Kidney capillary endothelial cell (primary cell): Measurements from ENCODE around the gene MGMT.

Source experiments
- DNase-seq: peaks from one replicate; pipeline ENCODE4 v3.0.0-alpha.2; 2018; ENCODE audit warnings: low spot score

The MGMT gene

DNA sequence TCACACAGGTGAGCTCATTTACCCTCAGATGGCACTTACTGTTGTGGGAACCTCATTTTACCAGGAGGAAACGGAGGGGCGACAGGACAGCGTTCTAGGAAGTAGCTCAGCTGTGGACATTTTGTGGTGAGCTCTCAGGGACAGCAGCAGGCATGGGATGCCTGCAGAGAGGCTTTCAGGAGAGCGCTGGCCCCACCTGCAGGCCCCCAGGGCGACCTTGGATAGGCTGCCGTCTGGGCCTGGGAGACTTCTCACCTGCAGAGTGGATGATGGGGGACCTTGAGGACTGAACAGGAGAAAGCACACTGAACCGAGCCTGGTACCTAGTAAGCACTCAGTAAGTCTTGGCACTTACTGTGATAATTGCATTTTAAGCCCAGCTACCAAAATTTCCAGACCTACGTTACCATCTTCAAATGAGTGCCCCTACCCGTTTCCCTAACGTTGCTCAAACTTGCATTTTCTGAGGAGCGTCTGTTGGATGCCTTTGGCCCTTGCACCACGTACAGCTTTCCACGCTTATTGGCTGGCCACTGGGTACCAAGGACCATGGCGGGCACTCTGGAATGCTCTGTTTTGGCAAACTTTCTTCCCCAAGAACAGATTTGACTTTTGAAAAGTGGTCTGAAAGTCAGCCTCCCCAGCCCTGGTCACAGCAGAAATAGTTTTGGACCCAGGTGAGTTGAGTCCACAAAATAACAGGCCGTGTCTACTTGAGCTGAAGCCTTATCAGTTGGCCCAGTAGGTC is 273.7 kb downstream of the MGMT start:
- DNase-seq, result no peak

DNA sequence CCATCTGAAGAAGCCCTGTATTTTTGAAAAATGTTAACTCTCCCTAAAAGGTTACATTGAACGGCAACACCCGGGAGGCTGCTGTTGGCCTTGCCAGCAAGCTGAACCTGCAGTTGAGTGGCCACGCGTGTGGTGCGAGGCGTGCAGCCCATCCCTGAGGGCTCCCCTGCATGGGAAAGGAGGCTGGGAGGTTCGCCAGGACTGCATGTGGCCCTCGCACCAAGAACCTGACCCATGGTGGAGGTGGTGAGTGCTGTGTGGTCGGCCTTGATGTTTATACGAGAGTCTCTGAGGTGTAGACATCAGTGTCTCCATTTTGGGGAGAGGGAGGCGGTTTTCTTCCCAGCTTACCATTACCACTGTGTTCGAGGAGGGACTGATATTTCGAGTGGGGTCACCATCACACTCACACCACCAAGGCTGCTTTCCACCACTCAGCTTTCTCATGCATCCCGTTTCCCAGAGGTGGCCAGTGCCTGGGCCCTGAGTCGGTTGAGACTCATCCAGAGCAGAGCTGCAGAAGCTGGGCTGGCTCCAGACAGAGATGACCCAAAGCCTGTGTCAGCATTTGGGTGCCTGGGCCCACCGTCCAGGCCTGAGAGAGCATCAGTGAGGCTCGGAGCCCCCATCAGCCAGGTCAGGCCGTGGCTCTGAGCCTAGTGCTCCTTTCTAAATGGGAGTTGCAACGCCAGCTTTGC is 274.4 kb downstream of the MGMT start:
- DNase-seq, result no peak

DNA sequence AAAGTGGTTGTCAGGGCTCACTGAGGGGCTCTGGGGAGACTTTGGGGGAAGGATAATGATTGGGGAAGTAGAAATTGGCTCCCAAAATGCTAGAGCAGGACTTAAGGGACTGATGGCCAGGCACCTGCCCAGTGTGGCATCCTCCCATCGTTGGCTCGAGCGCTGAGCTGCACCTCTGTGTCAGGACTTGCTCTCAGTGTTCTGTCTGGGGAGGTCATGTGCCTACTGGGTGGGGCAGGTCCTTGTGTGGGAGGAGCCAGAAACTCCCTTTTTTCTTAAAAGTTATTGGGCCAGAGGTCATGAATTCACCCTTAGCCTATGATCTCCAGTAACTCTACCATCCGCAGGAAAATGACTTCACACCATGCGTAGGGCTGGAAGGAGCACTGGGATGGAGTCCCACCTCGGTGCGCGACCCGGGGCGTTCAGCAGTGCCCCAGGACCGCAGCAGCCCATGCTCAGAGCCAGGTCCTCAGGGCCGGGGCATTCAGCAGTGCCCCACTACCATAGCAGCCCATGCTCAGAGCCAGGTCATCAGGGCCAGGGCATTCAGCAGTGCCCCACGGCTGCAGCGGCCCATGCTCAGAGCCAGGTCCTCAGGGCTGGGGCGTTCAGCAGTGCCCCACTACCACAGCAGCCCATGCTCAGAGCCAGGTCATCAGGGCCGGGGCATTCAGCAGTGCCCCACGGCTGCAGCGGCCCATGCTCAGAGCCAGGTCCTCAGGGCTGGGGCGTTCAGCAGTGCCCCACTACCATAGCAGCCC is 275.1 kb downstream of the MGMT start:
- DNase-seq, result no peak

DNA sequence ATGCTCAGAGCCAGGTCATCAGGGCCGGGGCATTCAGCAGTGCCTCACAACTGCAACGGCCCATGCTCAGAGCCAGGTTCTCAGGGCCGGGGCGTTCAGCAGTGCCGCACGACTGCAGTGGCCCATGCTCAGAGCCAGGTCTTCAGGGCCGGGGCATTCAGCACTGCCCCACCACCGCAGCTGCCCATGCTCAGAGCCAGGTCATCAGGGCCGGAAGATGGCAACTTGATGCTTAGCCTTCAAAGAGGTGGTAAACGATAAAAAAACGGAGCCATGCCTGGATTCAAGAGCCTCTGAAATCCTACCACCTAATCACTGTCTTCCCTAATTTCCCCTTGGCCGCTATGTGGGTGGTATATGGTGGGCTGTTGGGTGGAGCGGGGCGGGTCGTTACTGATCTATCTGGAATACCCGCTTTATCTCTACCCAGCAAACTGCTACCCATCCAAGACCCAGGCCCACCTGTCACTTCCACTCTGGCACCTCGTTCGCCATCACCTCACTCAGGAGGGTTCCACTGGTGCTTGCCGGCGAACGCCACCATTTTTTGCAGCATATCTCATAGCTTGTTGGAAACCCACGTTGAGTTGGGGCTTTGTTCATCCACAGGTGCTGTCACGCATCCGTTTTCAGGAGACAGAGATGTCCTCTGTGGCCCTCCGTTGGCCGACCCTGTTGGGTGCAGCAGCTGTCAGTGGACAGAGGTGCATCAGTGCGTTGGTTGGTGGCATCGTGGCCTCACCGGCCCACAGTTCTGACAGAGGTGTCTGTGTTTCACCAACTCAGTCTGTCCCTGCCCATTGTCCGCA is 275.9 kb downstream of the MGMT start:
- no peak for DNase-seq

DNA sequence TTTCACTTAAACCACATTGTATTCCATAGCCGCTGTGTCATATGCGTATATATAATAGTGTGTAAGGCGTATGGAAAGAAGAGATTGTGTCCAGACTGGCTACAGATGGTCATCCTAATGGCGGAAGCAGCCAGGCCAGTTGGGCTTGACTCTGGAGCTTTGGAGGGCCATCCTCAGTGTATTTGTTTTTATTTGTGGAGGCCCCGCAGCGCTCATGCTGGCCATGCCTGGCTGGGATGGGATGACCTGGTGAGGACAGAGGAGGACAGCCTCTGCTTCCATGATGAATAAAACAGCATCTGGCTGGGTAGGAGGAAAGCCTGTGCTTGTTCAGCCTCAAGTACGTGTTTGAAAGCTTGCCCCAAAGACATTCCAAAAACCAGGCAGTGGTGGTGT is 276.7 kb downstream of the MGMT start:
- DNase-seq, result no peak

DNA sequence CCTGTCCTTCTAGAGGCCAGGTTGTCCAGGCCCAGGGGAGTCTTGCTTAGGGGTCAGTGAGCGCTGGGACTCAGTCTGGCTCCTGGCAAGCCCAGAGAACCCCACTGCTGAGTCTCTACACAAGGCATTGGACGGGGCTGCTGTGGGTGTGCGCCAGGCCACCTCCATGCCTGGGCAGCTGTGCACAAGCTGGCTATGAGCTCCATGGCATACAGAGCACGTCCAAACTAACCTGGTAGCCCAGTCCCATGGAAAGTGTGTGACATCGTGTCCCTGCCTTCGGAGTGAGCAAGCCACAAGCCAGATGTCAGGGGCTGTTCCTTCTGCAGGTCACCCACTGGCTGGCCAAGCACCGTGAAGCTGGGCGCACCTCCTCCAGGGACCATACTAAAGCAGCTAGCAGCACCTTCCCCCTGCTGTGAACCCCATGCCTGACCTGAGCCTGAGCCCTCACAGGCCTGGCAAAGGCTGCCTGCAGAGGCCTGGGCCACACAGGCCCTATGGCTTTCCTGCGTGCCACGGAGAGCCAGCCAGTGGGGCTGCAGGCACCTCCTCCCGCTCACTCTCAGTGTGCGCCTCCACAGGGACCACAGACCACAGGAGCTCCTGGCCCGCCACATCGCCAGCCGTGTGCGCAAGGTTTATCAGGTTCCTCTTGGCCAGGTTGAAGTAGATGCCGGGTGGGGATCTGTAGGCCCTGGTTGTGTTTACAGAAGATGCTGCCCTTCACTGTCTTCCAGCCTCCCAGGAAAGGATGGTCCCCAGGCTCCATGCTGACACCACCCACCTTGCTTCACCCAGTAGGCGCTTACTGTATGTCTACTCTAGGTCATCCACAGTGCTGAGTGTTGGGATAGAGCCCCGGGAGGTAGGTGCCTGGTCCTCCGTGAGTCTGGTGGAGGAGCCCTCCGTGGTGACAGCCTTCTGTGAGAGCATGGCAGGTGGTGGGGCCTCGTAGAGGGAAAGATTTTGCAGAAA is 277.4 kb downstream of the MGMT start:
- DNase-seq, result no peak

DNA sequence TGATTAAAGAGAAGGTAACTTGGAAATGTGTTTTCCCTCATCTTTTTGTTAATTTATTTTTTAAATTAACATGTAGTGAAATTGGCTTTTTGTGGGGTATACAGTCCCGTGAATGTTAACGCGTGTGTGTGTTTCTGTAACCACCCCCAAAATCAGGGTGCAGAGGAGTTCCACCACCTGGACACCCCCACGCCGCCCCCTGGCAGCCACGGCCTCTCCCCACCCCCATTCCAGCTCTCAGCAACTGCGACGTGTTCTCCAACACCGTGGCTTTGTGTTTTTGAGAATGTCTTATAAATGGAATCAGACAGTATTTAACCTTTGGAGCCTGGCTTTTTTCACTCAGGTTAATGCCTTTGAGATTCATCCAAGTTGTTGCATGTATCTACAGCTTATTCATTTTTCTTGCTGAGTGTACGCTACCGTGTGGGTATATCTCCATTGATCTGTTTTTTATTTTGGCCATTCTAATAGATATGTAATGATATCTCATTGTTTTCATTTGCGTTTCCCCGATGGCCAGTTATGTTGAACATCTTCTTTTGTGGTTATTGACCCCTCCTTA is 278.2 kb downstream of the MGMT start:
- DNase-seq, result no peak

DNA sequence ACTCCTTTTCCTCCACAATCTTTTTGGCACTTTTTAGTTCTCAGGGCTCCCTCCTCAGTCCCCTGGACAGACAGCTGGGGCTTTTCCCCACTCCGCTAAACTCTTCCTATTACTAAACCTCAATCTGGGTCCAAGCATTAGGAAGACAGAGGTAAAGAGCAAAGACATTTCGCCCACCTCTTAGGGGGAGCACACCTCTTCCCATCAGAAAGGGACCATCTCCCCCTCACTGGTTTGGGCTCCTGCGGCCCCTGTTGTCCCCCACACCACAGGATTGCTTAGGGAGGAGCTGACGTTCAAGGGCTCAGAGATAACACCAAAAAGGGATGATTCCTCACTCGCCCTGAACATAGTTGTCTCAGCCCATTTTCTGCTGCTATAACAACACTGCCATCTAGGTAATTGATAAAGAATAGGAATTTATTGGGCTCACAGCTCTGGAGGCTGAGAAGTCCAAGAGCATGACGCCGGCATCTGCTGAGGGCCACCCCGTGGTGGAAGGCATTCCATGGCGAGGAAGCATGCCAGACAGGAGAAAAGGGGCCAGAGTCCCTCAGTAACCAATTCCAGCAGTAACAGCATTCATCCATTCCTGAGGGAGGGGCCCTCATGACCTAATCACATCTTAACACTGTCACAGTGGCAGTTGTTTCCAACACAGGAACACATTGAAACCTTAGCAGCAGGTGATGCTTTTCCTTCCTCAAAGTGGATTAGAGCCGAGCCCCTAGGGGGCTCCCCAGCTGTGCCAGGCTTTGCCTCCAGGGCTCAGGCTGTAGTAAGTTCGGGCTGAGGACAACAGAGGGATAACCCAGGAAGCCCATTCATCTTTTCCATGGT is 287.4 kb downstream of the MGMT start:
- DNase-seq, result no peak

DNA sequence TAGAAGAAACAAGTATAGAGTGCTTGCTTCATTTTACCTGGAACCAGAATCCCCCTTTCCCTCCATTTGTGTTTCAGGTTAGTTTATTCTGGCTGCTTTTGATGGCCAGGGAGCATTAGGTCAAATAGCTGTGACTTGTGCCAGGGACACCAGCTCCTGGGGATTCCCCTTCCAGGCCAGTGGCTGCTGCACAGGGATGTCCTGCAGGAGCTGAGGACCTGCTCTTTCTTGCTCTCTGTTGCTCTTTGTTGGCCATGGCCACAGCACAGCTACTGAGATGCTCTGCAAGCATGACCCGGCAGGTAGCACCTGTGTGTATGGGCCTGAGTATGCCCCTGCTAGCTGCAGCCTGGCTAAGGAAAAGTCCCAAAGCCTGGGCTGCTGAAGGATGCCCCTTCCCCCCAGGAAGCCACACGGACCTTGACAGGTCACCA is 288.1 kb downstream of the MGMT start:
- no peak for DNase-seq

DNA sequence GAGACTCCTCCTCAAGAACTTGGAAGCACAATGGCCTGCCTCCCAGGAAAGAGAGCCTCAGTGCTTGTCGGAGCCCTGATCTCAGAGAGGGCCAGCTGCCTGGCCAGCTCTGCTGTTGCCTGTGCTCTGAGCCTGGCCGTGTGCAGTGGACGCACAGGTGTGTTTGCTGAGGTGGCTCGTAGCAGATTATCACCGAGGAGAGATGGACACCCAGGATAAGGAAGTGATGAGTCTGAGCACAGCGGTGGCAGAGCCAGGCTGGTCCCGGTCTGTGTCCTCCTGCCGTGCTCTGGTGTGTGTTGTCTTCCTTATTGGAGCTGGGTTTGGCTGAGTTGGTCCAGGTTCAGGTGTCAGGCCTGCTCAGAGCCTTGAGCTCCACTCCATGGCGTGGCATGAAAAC is 288.6 kb downstream of the MGMT start:
- no peak for DNase-seq

DNA sequence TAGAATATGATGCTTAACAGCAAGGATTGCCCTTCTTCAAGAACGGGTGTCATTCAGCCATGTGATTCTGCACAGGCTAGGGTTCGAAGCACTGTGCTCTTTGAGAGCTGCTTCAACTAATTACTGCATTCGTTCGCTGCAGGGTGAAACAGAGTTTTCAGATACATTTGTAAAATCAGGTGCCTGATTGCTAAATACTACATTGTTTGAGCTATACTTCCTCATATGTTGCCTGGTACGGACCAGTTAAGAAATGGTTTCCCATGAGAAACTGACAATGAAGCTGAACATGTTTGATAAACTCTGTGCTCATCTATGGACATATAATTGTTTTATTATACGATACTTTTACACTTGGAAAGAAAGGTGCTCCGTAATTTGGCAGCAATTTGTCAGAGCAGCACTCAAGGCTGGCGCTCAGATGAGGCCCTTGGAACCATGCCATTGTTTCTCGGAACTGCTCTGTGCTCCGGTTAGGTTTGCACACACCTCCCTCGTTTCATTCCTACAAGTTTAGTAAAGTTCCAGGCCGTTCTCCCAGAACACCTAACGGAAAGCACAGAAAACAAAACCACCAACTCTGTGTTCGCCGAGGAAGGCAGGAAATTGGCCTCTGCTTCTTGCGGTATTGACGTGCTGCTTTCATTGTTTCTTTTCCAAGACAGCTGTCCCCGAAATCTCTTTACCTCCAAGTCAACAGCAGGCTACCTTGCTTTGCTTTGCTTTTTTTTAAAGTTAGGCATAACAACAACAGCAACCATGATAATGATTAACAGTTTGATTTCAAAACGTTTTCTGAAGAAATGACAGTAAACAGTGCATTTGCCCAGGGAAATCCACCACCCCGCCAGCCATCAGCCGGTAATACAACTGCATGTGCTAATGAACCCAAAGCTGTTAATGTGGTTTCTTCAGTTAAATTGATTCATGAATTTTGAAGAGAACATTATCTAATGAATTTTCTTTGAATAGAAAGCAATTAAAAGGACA is 290.2 kb downstream of the MGMT start:
- DNase-seq, result no peak

DNA sequence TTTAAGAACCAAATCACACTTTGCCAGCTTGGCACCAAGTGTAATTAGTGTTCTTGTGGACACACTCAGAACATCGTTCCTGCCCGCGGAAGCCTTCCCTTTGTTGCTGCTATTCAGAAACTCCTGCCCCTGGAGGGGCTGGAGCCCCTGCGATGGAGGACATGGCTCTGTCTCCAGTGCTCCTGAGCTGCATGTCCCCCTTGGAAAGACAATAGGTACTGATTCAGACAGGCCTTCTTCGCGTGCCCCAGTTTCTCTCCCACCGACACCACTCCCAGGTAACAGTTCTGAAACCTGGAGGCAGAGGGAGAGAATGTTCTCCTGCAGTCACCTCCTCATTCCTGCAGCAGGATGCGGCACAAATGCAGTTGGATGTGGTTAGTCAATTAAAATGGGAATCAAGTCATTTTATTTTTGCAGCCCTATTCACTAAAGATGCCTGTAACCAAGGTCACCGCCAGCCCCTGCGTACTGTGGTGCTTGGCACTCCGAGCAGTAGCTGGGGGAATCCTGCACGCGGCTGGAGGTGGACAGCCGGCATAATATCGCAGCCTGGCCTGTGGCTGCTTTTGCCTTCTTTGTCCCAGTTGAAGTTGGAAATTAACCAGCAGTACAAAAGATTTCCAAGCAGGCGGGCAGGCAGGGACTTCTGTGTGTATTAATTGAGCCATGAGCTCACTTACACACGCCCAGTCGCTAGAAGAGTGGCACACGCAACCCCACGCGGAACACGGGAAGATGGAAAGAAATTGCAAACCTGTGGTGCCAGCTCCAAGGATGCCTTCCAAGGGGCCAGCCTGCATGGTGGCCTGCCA is 291.4 kb downstream of the MGMT start:
- no peak for DNase-seq

DNA sequence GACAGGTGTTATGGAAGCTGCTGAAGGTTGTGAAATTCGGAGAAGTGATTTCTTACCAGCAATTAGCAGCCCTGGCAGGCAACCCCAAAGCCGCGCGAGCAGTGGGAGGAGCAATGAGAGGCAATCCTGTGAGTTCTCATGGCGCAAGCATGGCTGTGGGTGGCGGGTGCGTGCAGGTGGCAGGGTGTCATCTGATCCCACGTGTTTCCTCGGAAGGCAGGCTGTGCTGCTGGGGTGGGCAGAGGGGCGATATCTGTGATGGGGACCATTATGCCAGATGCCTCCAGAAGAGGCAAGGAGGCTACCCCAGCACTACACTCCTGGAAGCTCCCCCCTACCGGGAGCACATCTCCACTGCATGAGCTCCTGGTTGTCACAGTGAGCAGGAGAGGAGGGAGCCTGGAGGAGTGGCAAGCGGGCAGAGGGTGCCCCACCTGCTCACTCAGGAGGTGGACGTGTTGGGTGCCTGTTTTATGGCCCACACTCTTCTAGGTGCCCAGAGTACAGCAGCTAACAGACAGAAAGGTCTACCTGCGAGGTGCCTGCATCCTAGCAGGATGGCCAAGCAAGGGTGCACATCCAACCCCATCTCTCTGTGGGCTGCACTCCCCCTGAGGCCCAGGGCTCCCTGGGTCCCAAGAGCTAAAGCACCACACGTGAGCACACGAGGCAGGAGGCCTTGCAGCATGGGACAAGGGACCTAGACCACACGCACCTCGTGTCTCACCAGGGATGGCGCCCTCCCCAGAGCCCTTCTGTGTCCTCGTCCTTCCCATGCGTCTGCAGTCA is 292.4 kb downstream of the MGMT start:
- DNase-seq, result no peak

DNA sequence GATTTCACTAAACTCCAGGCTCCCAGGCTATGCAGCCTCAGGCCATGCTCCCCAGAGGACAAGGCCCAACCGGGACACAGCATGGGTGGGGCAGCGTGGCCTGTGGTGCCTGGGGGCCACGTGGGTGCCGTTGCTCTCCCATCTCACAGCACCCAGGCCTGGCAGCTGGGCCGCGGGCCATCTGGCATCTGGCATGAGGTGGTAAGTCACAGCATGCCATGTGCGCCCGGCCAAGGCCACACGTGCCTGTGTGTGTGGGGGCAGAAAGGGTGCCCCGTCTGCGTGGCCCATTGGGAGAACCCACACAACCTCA is 292.9 kb downstream of the MGMT start:
- DNase-seq, result no peak

DNA sequence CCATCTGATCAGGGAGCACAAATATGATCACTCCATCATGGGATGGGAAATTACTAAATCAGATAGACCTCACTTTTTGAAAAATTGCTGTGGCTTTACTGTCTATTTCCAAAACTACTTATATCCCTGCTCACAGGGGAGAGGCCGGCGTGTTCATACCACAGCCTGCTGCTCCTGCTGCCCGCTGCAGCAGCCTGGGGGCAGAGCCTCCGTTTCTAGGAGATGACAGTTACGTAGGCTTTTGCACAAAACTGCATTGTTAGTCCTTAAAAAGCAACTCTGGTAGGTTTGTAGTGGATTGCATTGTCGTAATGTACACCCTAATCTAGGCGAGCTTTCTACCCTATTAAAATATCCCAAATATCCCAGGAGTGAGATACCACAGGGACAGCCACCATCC is 293.4 kb downstream of the MGMT start:
- no peak for DNase-seq

DNA sequence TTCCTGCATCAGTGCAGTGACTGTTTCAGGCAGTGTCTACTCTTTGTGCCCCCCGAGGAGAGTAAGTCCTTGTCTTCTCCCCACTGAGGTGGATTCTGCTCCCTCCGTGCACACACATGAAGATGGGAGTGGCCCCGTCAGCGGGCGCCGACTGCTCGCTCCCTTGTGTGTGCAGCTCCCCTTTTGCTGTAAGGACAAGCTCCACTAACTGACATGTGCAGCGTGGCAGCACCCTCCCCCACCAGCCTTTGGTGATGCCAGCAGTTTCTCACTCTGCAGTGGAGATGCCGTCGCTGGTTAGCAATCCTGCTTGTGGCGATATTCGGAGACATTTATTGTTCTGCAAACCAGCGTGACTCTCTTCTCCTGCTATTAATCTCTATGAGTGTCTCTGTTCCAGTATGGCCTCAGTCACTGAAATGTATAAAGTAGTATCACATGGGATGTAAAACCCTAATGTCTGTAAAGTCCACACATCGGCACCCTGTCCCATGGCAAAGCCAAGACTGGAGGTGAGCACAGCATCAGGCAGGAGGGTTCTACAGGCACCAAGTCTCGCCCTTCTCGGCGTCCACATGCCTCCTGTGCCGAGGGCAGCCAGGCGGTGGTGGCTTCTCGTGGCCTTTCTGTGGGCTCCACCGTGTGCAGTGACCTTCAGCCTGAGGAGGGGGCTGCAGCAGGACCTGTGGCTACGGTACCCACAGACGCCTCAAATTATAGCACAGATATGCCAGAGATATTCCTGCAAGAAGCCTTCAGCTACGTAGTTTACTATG is 294.3 kb downstream of the MGMT start:
- no peak for DNase-seq
